Measurements from ENCODE around the gene SIGLEC1. TPM values are rescaled to one million over a fixed set of nuclear protein-coding genes. Genes with fewer than 3 reads are reported as not detected.

Gene SIGLEC1
- total and polyA plus RNA-seq, 10 of the 15 experiments (the other 5 are each of a cell fraction or from before 2014, with no cell fraction given), result 0.05 TPM; not detected in 9

- ATAC-seq (no peak), FAIRE-seq (no peak), DNase-seq (ENCODE audit: low read depth, low spot score) (no peak)
- H3K79me2 ChIP-seq (ENCODE audit: control insufficient read depth, insufficient read depth, low read length), result no peaks in the 10 kb centered on the region
- H3K4me3 ChIP-seq, result no peak within 1 kb of the TSS
- no peaks in the 10 kb centered on the region for H3K9me3 ChIP-seq (replicated peaks; ENCODE audit: control insufficient read depth, insufficient read depth, low read length)
- H3K9ac ChIP-seq (ENCODE audit: control insufficient read depth, insufficient read depth, low read length), result no peak within 1 kb of the TSS
- H3K36me3 ChIP-seq (ENCODE audit: control insufficient read depth in 2 of 2, insufficient read depth in 2 of 2, low read length in 1 of 2), result no peaks in the 10 kb centered on the region
- in situ Hi-C loops (cut with MboI), result no loop called here
- no peak within 1 kb of the TSS for H3K27ac ChIP-seq (ENCODE audit: control insufficient read depth, insufficient read depth)
- RAD21 ChIA-PET (ENCODE audit: unreplicated experiment), result no interaction called here
- no peaks in the 10 kb centered on the region for H4K20me1 ChIP-seq (ENCODE audit: control insufficient read depth, insufficient read depth)
- H3K4me1 ChIP-seq (ENCODE audit: control insufficient read depth, insufficient read depth, low read length), result no peaks in the 10 kb centered on the region
- POLR2A ChIA-PET, result no interaction called here
- SMC1A ChIA-PET (ENCODE audit: uncharacterized antibody, unreplicated experiment), result no interaction called here
- WGBS (ENCODE audit: insufficient coverage, insufficient replicate concordance, low lambda C conversion rate, missing lambda C conversion rate), result 28% methylated on average over 39 of the region's 65 CpGs
- no TSS peak for BruUV-seq (replicated peaks)
- intact Hi-C loops (cut with micrococcal nuclease; ENCODE audit: unreplicated experiment), result loop anchor here (10.0 kb wide), 1 partner anchor 403 kb away; no protein-coding TSS in a partner anchor
- H3K4me2 ChIP-seq (ENCODE audit: control insufficient read depth, insufficient read depth), result no peak within 1 kb of the TSS
- no peak within 1 kb of the TSS for H2AFZ ChIP-seq (ENCODE audit: control insufficient read depth, low read depth, low read length)
- H3K27me3 ChIP-seq (replicated peaks in 1 of 2; ENCODE audit: control insufficient read depth in 2 of 2, insufficient read depth in 2 of 2, low read length in 1 of 2), result peaks cover 3 to 6% of the 10 kb centered on the region in 2 experiments; a peak in 3 of 4 replicates
- CTCF ChIA-PET, result no interaction called here
- no peak for TF ChIP-seq MTA2 (IDR thresholded peaks at IDR 0.05; ENCODE audit: low read depth)
- no peak for TF ChIP-seq NFXL1 (IDR thresholded peaks at IDR 0.05; ENCODE audit: borderline replicate concordance)
- TF ChIP-seq ZNF24 (IDR thresholded peaks at IDR 0.05), result no peak
- TF ChIP-seq RFX5 (IDR thresholded peaks at IDR 0.05; ENCODE audit: low read depth, low read length), result no peak
- TF ChIP-seq ZNF687 (IDR thresholded peaks at IDR 0.05), result no peak
- no peak for TF ChIP-seq RCOR1 (conservative IDR thresholded peaks at IDR 0.05; ENCODE audit: low read depth, low read length)
- TF ChIP-seq CREB1 (IDR thresholded peaks at IDR 0.05; ENCODE audit: low read depth), result no peak
- no peak for TF ChIP-seq CBX5 (IDR thresholded peaks at IDR 0.05; ENCODE audit: low read depth)
- no peak for TF ChIP-seq MAX (IDR thresholded peaks at IDR 0.05; ENCODE audit: low read depth, low read length)
- no peak for TF ChIP-seq KDM1A (IDR thresholded peaks at IDR 0.05; ENCODE audit: borderline replicate concordance)
- TF ChIP-seq MLLT1 (IDR thresholded peaks at IDR 0.05), result no peak
- TF ChIP-seq MXI1 (IDR thresholded peaks at IDR 0.05; ENCODE audit: low read depth, low read length), result no peak
Observed at GRCh38 chr20:3681931-3682781, 30.2 kb downstream of the SIGLEC1 start, which contains the start of gene ADAM33. Gene ADAM33 (minus strand): TSS chr20:3682010. CDS start chr20:3682004, 6 bp downstream.
